ENCODE measurements around the gene JAML.

The JAML gene

GRCh38 chr11:118224511-118225188, at the start of gene JAML:
Gene JAML, minus strand, starts transcription at chr11:118225011. Its CDS starts 10,145 bp downstream, at chr11:118214866.
- H3K4me3 ChIP-seq (ENCODE audit: low read depth, low read length), result no peak within 1 kb of the TSS
- no peak for DNase-seq (ENCODE audit: low read depth)

GRCh38 chr11:118274186-118274585, 49.4 kb upstream of the JAML start:
- H3K4me3 ChIP-seq (ENCODE audit: low read depth, low read length), result no peak overlapping the region
- DNase-seq (ENCODE audit: low read depth), result no peak

GRCh38 chr11:118272001-118272400, 47.2 kb upstream of the JAML start:
- no peak for DNase-seq (ENCODE audit: low read depth)
- no peak overlapping the region for H3K4me3 ChIP-seq (ENCODE audit: low read depth, low read length)

- no peak for DNase-seq (ENCODE audit: low read depth)
- no peak overlapping the region for H3K4me3 ChIP-seq (ENCODE audit: low read depth, low read length)
Observed at GRCh38 chr11:118267486-118267885, 42.7 kb upstream of the JAML start.

GRCh38 chr11:118265954-118266353, 41.1 kb upstream of the JAML start:
- DNase-seq (ENCODE audit: low read depth), result no peak
- no peak overlapping the region for H3K4me3 ChIP-seq (ENCODE audit: low read depth, low read length)

- no peak overlapping the region for H3K4me3 ChIP-seq (ENCODE audit: low read depth, low read length)
- DNase-seq (ENCODE audit: low read depth), result no peak
Observed at GRCh38 chr11:118264569-118265465, 40.0 kb upstream of the JAML start.

- H3K4me3 ChIP-seq (ENCODE audit: low read depth, low read length), result no peak within 1 kb of the TSS
- DNase-seq (ENCODE audit: low read depth), result no peak
Observed at GRCh38 chr11:118263695-118264568, 39.1 kb upstream of the JAML start, which contains the start of gene MPZL2. Gene MPZL2, minus strand, starts transcription at chr11:118264297. Its CDS starts 144 bp downstream, at chr11:118264153.

GRCh38 chr11:118263112-118263511, 38.3 kb upstream of the JAML start:
- no peak overlapping the region for H3K4me3 ChIP-seq (ENCODE audit: low read depth, low read length)
- DNase-seq (ENCODE audit: low read depth), result no peak

- no peak overlapping the region for H3K4me3 ChIP-seq (ENCODE audit: low read depth, low read length)
- DNase-seq (ENCODE audit: low read depth), result no peak
Observed at GRCh38 chr11:118260353-118260752, 35.5 kb upstream of the JAML start.

- no peak overlapping the region for H3K4me3 ChIP-seq (ENCODE audit: low read depth, low read length)
- DNase-seq (ENCODE audit: low read depth), result no peak
Observed at GRCh38 chr11:118259138-118259537, 34.3 kb upstream of the JAML start.

GRCh38 chr11:118258410-118258809, 33.6 kb upstream of the JAML start:
- H3K4me3 ChIP-seq (ENCODE audit: low read depth, low read length), result no peak overlapping the region
- no peak for DNase-seq (ENCODE audit: low read depth)

GRCh38 chr11:118252688-118253087, 27.9 kb upstream of the JAML start:
- DNase-seq (ENCODE audit: low read depth), result no peak
- peak overlapping the region; percentile 84 for H3K4me3 ChIP-seq (ENCODE audit: low read depth, low read length)

GRCh38 chr11:118251858-118252652, 27.2 kb upstream of the JAML start, which contains the start of gene MPZL3:
Gene MPZL3, minus strand, starts transcription at chr11:118252365. Its CDS starts 71 bp downstream, at chr11:118252294.
- peak within 1 kb of the TSS; percentile 84 for H3K4me3 ChIP-seq (ENCODE audit: low read depth, low read length)
- DNase-seq (ENCODE audit: low read depth), result peak; percentile 7

- DNase-seq (ENCODE audit: low read depth), result no peak
- no peak overlapping the region for H3K4me3 ChIP-seq (ENCODE audit: low read depth, low read length)
Observed at GRCh38 chr11:118247041-118247440, 22.2 kb upstream of the JAML start.

- DNase-seq (ENCODE audit: low read depth), result no peak
- no peak overlapping the region for H3K4me3 ChIP-seq (ENCODE audit: low read depth, low read length)
Observed at GRCh38 chr11:118245936-118246562, 21.2 kb upstream of the JAML start.

- no peak for DNase-seq (ENCODE audit: low read depth)
- H3K4me3 ChIP-seq (ENCODE audit: low read depth, low read length), result no peak overlapping the region
Observed at GRCh38 chr11:118243993-118244762, 19.4 kb upstream of the JAML start.

- DNase-seq (ENCODE audit: low read depth), result no peak
- H3K4me3 ChIP-seq (ENCODE audit: low read depth, low read length), result no peak overlapping the region
Observed at GRCh38 chr11:118243161-118243560, 18.4 kb upstream of the JAML start.

GRCh38 chr11:118241764-118242098, 16.9 kb upstream of the JAML start:
- no peak for DNase-seq (ENCODE audit: low read depth)
- H3K4me3 ChIP-seq (ENCODE audit: low read depth, low read length), result no peak overlapping the region
